HepG2 (cell line): ENCODE measurements around the gene CALN1. TPM values are rescaled to one million over a fixed set of nuclear protein-coding genes. Genes with fewer than 3 reads are reported as not detected.

ENCODE experiments used
- ATAC-seq: fragments of 200-7000 bp; cut with Tn5 transposase; 3 replicates; pipeline ENCODE4 v1.9.1; 2020; ENCODE audit warnings: mild to moderate bottlenecking, moderate library complexity
- BruUV-seq: library from RNA; stranded (reverse); fragments of 400-500 nt; replicated peaks from 2 replicates; lab custom pipeline; 2021; lab: Mats Ljungman, UMichigan
- CTCF ChIA-PET: fragments of 300-600 bp; formaldehyde crosslinking; extraction: SDS; loops from one replicate; lab custom pipeline; 2021; ENCODE audit warnings: low total read pairs, inconsistent platforms, low intra/inter-chr PET ratio; lab: Yijun Ruan, JAX
- POLR2A ChIA-PET: fragments of 350-600 bp; sonication (Branson Sonifier 250); formaldehyde crosslinking; loops from one replicate; lab custom pipeline; 2020; ENCODE audit warnings: antibody characterized with exemption, inconsistent platforms; lab: Yijun Ruan, JAX
- DNase-seq: peaks from one replicate; pipeline ENCODE4 v3.0.0-alpha.2; 2015; ENCODE audit warnings: low spot score
- FAIRE-seq: peaks from 3 replicates; lab custom pipeline; 2011; peaks lifted over from hg19 to GRCh38; lab: Jason Lieb, UNC
- H2AFZ ChIP-seq: one replicate; pipeline ENCODE4 v1.6.1; 2011; ENCODE audit warnings: low read length, inconsistent platforms
- H3K27ac ChIP-seq: fragments of 300-600 bp; 3 replicates; pipeline ENCODE4 v1.8.0; 2011; ENCODE audit warnings: mixed run types, mild to moderate bottlenecking, mixed read lengths, low read length, inconsistent platforms; ENCODE audit not compliant: insufficient read depth; ENCODE audit errors: extremely low read length
- H3K27me3 ChIP-seq, 2 experiments: fragments of 200-600 bp in 1 of 2; 2 replicates in 1 of 2; 3 replicates in 1 of 2; pipeline versions ENCODE4 v1.6.0 to v1.8.0; 2011; ENCODE audit warnings: low read length in 2 of 2, mild to moderate bottlenecking in 2 of 2, moderate library complexity in 2 of 2, inconsistent platforms in 1 of 2; ENCODE audit not compliant: insufficient read depth in 2 of 2, control insufficient read depth in 1 of 2
- H3K36me3 ChIP-seq, 2 experiments: fragments of 200-600 bp in 1 of 2; replicated peaks in 1 of 2; 2 replicates in 1 of 2; 3 replicates in 1 of 2; pipeline versions ENCODE4 v1.5.1 to v1.8.0; 2011; ENCODE audit warnings: low read length in 2 of 2, inconsistent platforms in 1 of 2; ENCODE audit not compliant: insufficient read depth in 2 of 2, control insufficient read depth in 1 of 2
- H3K4me1 ChIP-seq: 2 replicates; pipeline ENCODE4 v1.5.1; 2012; ENCODE audit warnings: low read length, inconsistent platforms; ENCODE audit not compliant: insufficient read depth
- H3K4me2 ChIP-seq: 2 replicates; pipeline ENCODE4 v1.6.0; 2011; ENCODE audit warnings: low read depth, low read length, inconsistent platforms
- H3K4me3 ChIP-seq, 3 experiments: fragments of 200-600 bp in 1 of 3; sonication (generic), shearing (Covaris generic) in 1 of 3; replicated peaks in 1 of 3; 2 replicates each; pipeline ENCODE4 v1.5.1; 2011 to 2016; ENCODE audit warnings: low read length in 3 of 3, inconsistent platforms in 2 of 3, low read depth in 2 of 3, mild to moderate bottlenecking in 2 of 3, control low read depth in 1 of 3, mixed read lengths in 1 of 3; ENCODE audit not compliant: insufficient read depth in 1 of 3
- H3K79me2 ChIP-seq: one replicate; pipeline ENCODE4 v1.6.1; 2011; ENCODE audit warnings: low read length, inconsistent platforms; ENCODE audit not compliant: insufficient read depth
- H3K9ac ChIP-seq: 2 replicates; pipeline ENCODE4 v1.6.0; 2011; ENCODE audit warnings: mild to moderate bottlenecking, low read depth, low read length, inconsistent platforms; ENCODE audit not compliant: insufficient read depth
- H3K9me3 ChIP-seq: 2 replicates; pipeline ENCODE4 v1.5.1; 2012; ENCODE audit warnings: mild to moderate bottlenecking, low read length
- H4K20me1 ChIP-seq: 2 replicates; pipeline ENCODE4 v1.6.0; 2011; ENCODE audit warnings: inconsistent platforms, mild to moderate bottlenecking, low read length, moderate library complexity; ENCODE audit not compliant: insufficient read depth
- ATRX ChIP-seq: sonication (generic); formaldehyde crosslinking; IDR thresholded peaks from 2 replicates; pipeline ENCODE4 v1.4.0; 2020; ENCODE audit warnings: missing genetic modification reagents, borderline replicate concordance
- JUN ChIP-seq: sonication (generic); formaldehyde crosslinking; IDR thresholded peaks from 2 replicates; pipeline ENCODE4 v1.4.0; 2020; ENCODE audit warnings: mild to moderate bottlenecking, missing genetic modification reagents
- RARG ChIP-seq: sonication (generic); formaldehyde crosslinking; IDR thresholded peaks from 2 replicates; pipeline ENCODE4 v1.4.0; 2020; ENCODE audit warnings: low read depth, mild to moderate bottlenecking, missing genetic modification reagents
- SRY ChIP-seq: sonication (generic); formaldehyde crosslinking; IDR thresholded peaks from 2 replicates; pipeline ENCODE4 v1.8.0; 2022; ENCODE audit warnings: mild to moderate bottlenecking, missing genetic modification reagents
- WGBS: methylation state at CpG from one replicate; pipeline ENCODE4 v1.1.6; 2017; ENCODE audit warnings: low lambda C conversion rate; 5-methylcytosine and 5-hydroxymethylcytosine counted together
- in situ Hi-C: cut with HindIII; loops from 2 replicates; pipeline ENCODE4 v1.10.0; 2017; ENCODE audit warnings: low pct_unique_long_range_greater_than_20kb; ENCODE audit not compliant: extremely low pct_ligation_motif_present
- intact Hi-C: fragments of 100-400 bp; cut with micrococcal nuclease; formaldehyde crosslinking; loops from one replicate; pipeline ENCODE4 v1.10.0; 2022; ENCODE audit not compliant: unreplicated experiment
- polyA plus RNA-seq, 8 experiments: library from polyadenylated mRNA; depleted of rRNA in 3 of 8; stranded (reverse) in 7 of 8; unstranded in 1 of 8; fragments of >200 nt; fragmentation: Illumina TruSeq in 4 of 8; extraction: Trizol in 4 of 8; gene quantifications; 2 replicates each; pipeline versions ENCODE4 v1.2.1 to v1.2.3, GENCODE V29; 2011 to 2016; ENCODE audit warnings: low read depth in 4 of 8, missing spikeins in 1 of 8, mixed read lengths in 1 of 8; ENCODE audit not compliant: insufficient read depth in 1 of 8
- total RNA-seq, 5 experiments: library from RNA; depleted of rRNA; stranded (reverse); fragments of >200 nt; fragmentation: Illumina TruSeq; extraction: Trizol; gene quantifications; 2 replicates each; pipeline ENCODE4 v1.2.3, GENCODE V29; 2016; ENCODE audit warnings: low read depth in 1 of 5
- TF ChIP-seq, protein P1 (sequence below): sonication (generic); formaldehyde crosslinking; IDR thresholded peaks from 2 replicates; pipeline ENCODE4 v1.5.0; 2020; ENCODE audit warnings: mild to moderate bottlenecking, missing genetic modification reagents, borderline replicate concordance
- TF ChIP-seq, protein P2 (sequence below): sonication (generic); formaldehyde crosslinking; IDR thresholded peaks from 2 replicates; pipeline ENCODE4 v1.4.0; 2020; ENCODE audit warnings: missing genetic modification reagents, borderline replicate concordance
- TF ChIP-seq, protein P3 (sequence below): sonication (generic); formaldehyde crosslinking; IDR thresholded peaks from 2 replicates; pipeline ENCODE4 v1.8.0; 2022; ENCODE audit warnings: missing genetic modification reagents, mild to moderate bottlenecking, inconsistent platforms, borderline replicate concordance
- TF ChIP-seq, protein P4 (sequence below): sonication (generic); formaldehyde crosslinking; IDR thresholded peaks from 2 replicates; pipeline ENCODE4 v1.9.0; 2022; ENCODE audit warnings: missing genetic modification reagents, mild to moderate bottlenecking, borderline replicate concordance

The CALN1 gene
- total and polyA plus RNA-seq, 2 of the 13 experiments (the other 11 are each of a cell fraction or from before 2014, with no cell fraction given) = not detected

DNA sequence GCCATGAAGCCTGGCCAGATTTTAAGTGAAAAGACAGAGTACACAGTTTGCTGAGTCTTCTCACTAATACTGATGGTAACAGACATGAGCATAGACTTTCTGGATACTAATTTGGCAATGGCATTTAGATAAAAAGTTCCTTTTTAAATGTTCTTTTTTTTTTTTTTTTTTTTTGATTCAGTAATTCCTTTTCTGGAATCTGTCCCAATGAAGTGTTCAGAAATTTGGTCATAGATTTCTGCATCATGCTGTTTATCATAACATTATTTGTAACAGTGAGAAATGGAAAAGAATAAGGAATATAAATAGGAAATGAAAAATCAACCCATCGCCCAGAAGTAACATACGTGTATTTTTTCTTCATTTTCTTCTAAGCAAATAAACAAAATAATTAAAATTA lies 354.9 kb downstream of the CALN1 start (continued):
- TF ChIP-seq, protein P1, sequence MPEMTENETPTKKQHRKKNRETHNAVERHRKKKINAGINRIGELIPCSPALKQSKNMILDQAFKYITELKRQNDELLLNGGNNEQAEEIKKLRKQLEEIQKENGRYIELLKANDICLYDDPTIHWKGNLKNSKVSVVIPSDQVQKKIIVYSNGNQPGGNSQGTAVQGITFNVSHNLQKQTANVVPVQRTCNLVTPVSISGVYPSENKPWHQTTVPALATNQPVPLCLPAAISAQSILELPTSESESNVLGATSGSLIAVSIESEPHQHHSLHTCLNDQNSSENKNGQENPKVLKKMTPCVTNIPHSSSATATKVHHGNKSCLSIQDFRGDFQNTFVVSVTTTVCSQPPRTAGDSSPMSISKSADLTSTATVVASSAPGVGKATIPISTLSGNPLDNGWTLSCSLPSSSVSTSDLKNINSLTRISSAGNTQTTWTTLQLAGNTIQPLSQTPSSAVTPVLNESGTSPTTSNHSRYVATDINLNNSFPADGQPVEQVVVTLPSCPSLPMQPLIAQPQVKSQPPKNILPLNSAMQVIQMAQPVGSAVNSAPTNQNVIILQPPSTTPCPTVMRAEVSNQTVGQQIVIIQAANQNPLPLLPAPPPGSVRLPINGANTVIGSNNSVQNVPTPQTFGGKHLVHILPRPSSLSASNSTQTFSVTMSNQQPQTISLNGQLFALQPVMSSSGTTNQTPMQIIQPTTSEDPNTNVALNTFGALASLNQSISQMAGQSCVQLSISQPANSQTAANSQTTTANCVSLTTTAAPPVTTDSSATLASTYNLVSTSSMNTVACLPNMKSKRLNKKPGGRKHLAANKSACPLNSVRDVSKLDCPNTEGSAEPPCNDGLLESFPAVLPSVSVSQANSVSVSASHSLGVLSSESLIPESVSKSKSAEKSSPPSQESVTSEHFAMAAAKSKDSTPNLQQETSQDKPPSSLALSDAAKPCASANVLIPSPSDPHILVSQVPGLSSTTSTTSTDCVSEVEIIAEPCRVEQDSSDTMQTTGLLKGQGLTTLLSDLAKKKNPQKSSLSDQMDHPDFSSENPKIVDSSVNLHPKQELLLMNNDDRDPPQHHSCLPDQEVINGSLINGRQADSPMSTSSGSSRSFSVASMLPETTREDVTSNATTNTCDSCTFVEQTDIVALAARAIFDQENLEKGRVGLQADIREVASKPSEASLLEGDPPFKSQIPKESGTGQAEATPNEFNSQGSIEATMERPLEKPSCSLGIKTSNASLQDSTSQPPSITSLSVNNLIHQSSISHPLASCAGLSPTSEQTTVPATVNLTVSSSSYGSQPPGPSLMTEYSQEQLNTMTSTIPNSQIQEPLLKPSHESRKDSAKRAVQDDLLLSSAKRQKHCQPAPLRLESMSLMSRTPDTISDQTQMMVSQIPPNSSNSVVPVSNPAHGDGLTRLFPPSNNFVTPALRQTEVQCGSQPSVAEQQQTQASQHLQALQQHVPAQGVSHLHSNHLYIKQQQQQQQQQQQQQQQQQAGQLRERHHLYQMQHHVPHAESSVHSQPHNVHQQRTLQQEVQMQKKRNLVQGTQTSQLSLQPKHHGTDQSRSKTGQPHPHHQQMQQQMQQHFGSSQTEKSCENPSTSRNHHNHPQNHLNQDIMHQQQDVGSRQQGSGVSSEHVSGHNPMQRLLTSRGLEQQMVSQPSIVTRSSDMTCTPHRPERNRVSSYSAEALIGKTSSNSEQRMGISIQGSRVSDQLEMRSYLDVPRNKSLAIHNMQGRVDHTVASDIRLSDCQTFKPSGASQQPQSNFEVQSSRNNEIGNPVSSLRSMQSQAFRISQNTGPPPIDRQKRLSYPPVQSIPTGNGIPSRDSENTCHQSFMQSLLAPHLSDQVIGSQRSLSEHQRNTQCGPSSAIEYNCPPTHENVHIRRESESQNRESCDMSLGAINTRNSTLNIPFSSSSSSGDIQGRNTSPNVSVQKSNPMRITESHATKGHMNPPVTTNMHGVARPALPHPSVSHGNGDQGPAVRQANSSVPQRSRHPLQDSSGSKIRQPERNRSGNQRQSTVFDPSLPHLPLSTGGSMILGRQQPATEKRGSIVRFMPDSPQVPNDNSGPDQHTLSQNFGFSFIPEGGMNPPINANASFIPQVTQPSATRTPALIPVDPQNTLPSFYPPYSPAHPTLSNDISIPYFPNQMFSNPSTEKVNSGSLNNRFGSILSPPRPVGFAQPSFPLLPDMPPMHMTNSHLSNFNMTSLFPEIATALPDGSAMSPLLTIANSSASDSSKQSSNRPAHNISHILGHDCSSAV (CRISPR knock-in tag) = no peak

DNA sequence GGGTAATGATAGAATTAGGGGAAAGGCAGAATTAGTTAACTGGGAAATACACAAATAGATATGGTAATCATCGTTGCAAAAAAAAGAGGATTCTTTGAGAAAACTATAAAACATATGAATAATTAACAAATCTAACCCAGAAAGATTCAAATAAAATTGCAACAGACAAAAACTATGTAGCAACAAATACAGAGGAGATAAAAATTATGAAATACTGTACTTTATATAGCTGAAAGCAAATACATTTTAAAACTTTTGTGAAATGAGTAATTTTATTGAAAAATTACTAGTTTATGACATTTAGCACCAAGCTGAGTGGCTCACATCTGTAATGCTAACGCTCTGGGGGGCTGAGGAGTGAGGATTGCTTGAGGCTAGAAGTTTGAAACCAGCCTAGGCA lies 356.7 kb downstream of the CALN1 start:
- ATAC-seq (no peak), FAIRE-seq (no peak), DNase-seq (no peak)
- no peak overlapping the region for H3K9ac ChIP-seq
- no peak overlapping the region for H2AFZ ChIP-seq
- H4K20me1 ChIP-seq = no peaks in the 10 kb centered on the region
- no peaks in the 10 kb centered on the region for H3K9me3 ChIP-seq
- no TSS peak for BruUV-seq
- no peaks in the 10 kb centered on the region for H3K36me3 ChIP-seq
- CTCF ChIA-PET = no interaction called here
- in situ Hi-C loops = no loop called here
- H3K27me3 ChIP-seq = no peaks in the 10 kb centered on the region
- POLR2A ChIA-PET = no interaction called here
- intact Hi-C loops = no loop called here
- H3K79me2 ChIP-seq = no peaks in the 10 kb centered on the region
- no peak overlapping the region for H3K4me3 ChIP-seq
- TF ChIP-seq, protein P2, sequence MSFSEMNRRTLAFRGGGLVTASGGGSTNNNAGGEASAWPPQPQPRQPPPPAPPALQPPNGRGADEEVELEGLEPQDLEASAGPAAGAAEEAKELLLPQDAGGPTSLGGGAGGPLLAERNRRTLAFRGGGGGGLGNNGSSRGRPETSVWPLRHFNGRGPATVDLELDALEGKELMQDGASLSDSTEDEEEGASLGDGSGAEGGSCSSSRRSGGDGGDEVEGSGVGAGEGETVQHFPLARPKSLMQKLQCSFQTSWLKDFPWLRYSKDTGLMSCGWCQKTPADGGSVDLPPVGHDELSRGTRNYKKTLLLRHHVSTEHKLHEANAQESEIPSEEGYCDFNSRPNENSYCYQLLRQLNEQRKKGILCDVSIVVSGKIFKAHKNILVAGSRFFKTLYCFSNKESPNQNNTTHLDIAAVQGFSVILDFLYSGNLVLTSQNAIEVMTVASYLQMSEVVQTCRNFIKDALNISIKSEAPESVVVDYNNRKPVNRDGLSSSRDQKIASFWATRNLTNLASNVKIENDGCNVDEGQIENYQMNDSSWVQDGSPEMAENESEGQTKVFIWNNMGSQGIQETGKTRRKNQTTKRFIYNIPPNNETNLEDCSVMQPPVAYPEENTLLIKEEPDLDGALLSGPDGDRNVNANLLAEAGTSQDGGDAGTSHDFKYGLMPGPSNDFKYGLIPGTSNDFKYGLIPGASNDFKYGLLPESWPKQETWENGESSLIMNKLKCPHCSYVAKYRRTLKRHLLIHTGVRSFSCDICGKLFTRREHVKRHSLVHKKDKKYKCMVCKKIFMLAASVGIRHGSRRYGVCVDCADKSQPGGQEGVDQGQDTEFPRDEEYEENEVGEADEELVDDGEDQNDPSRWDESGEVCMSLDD (CRISPR knock-in tag) = no peak
- TF ChIP-seq SRY (CRISPR knock-in tag) (no peak), ATRX (CRISPR knock-in tag) (no peak), RARG (no peak), JUN (CRISPR knock-in tag) (no peak)
- TF ChIP-seq, protein P3, sequence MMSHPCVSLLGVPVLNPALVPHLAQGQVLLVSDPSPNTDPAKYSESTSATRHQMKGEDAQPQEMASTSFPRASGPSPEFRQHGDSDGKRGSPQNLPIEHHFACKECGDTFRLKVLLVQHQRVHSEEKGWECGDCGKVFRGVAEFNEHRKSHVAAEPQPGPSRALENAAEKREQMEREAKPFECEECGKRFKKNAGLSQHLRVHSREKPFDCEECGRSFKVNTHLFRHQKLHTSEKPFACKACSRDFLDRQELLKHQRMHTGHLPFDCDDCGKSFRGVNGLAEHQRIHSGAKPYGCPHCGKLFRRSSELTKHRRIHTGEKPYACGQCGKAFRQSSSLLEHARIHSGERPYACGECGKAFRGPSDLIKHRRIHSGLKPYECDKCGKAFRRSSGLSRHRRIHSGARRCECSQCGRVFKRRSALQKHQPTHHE = no peak
- TF ChIP-seq, protein P4, sequence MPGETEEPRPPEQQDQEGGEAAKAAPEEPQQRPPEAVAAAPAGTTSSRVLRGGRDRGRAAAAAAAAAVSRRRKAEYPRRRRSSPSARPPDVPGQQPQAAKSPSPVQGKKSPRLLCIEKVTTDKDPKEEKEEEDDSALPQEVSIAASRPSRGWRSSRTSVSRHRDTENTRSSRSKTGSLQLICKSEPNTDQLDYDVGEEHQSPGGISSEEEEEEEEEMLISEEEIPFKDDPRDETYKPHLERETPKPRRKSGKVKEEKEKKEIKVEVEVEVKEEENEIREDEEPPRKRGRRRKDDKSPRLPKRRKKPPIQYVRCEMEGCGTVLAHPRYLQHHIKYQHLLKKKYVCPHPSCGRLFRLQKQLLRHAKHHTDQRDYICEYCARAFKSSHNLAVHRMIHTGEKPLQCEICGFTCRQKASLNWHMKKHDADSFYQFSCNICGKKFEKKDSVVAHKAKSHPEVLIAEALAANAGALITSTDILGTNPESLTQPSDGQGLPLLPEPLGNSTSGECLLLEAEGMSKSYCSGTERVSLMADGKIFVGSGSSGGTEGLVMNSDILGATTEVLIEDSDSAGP (CRISPR knock-in tag) = no peak
- no peak overlapping the region for H3K4me2 ChIP-seq
- 0% methylated on average over 2 of the region's 2 CpGs for WGBS
- no peaks in the 10 kb centered on the region for H3K4me1 ChIP-seq
- no peak overlapping the region for H3K27ac ChIP-seq
